GM12878 (cell line): ENCODE results near the gene HIVEP3. TPM values are rescaled to one million over a fixed set of nuclear protein-coding genes. Genes with fewer than 3 reads are reported as not detected.

Experiments
- ATAC-seq: fragments of 200-7000 bp; cut with Tn5 transposase; 3 replicates; pipeline ENCODE4 v1.9.1; 2020; ENCODE audit warnings: mild to moderate bottlenecking, moderate library complexity
- BruUV-seq: library from RNA; stranded (reverse); fragments of 400-500 nt; replicated peaks from 2 replicates; lab custom pipeline; 2021; lab: Mats Ljungman, UMichigan
- CTCF ChIA-PET: fragments of 300-600 bp; sonication (Branson Sonifier 250); formaldehyde crosslinking; extraction: SDS; loops from one replicate; lab custom pipeline; 2021; ENCODE audit warnings: inconsistent platforms; lab: Yijun Ruan, JAX
- POLR2A ChIA-PET: fragments of 350-600 bp; formaldehyde crosslinking; extraction: SDS; loops from one replicate; lab custom pipeline; 2021; ENCODE audit warnings: inconsistent platforms; lab: Charles Lee
- RAD21 ChIA-PET: fragments of 300-600 bp; sonication (Branson Sonifier 250); formaldehyde crosslinking; loops from one replicate; lab custom pipeline; 2023; ENCODE audit warnings: antibody characterized with exemption; ENCODE audit not compliant: unreplicated experiment; lab: Charles Lee
- SMC1A ChIA-PET: fragments of 300-600 bp; sonication (Branson Sonifier 250); formaldehyde crosslinking; loops from one replicate; lab custom pipeline; 2023; ENCODE audit not compliant: unreplicated experiment, uncharacterized antibody; lab: Charles Lee
- DNase-seq: peaks from one replicate; pipeline ENCODE4 v3.0.0-alpha.2; 2011; ENCODE audit warnings: low read depth, low spot score
- FAIRE-seq: peaks from 3 replicates; lab custom pipeline; 2011; peaks lifted over from hg19 to GRCh38; lab: Jason Lieb, UNC
- H2AFZ ChIP-seq: 2 replicates; pipeline ENCODE4 v1.6.0; 2011; ENCODE audit warnings: low read depth, low read length, control low read depth; ENCODE audit not compliant: control insufficient read depth
- H3K27ac ChIP-seq: 2 replicates; pipeline ENCODE4 v1.5.1; 2011; ENCODE audit warnings: control low read depth; ENCODE audit not compliant: control insufficient read depth, insufficient read depth
- H3K27me3 ChIP-seq, 2 experiments: replicated peaks in 1 of 2; 2 replicates each; pipeline versions ENCODE4 v1.6.0 to v1.6.1; 2011; ENCODE audit warnings: low read length in 1 of 2; ENCODE audit not compliant: control insufficient read depth in 2 of 2, insufficient read depth in 2 of 2
- H3K36me3 ChIP-seq, 2 experiments: 2 replicates each; pipeline ENCODE4 v1.5.1; 2011; ENCODE audit warnings: low read length in 1 of 2; ENCODE audit not compliant: control insufficient read depth in 2 of 2, insufficient read depth in 2 of 2
- H3K4me1 ChIP-seq: 2 replicates; pipeline ENCODE4 v1.6.1; 2011; ENCODE audit warnings: mild to moderate bottlenecking, low read length, moderate library complexity, mixed read lengths; ENCODE audit not compliant: control insufficient read depth, insufficient read depth
- H3K4me2 ChIP-seq: 2 replicates; pipeline ENCODE4 v1.6.0; 2011; ENCODE audit warnings: control low read depth; ENCODE audit not compliant: control insufficient read depth, insufficient read depth
- H3K4me3 ChIP-seq: fragments of 200-600 bp; sonication (generic); 2 replicates; pipeline ENCODE4 v1.5.1; 2016
- H3K79me2 ChIP-seq: 2 replicates; pipeline ENCODE4 v1.6.0; 2011; ENCODE audit warnings: low read length; ENCODE audit not compliant: control insufficient read depth, insufficient read depth
- H3K9ac ChIP-seq: 2 replicates; pipeline ENCODE4 v1.8.0; 2011; ENCODE audit warnings: low read length, control low read depth, mixed read lengths; ENCODE audit not compliant: control insufficient read depth, insufficient read depth
- H3K9me3 ChIP-seq: replicated peaks from 3 replicates; pipeline ENCODE4 v1.5.1; 2011; ENCODE audit warnings: mild to moderate bottlenecking, low read length; ENCODE audit not compliant: control insufficient read depth, insufficient read depth
- H4K20me1 ChIP-seq: 2 replicates; pipeline ENCODE4 v1.6.0; 2011; ENCODE audit not compliant: control insufficient read depth, insufficient read depth
- ASH2L ChIP-seq: fragments of 300-600, 200-600 bp; sonication (generic); IDR thresholded peaks from 2 replicates; pipeline ENCODE4 v1.6.1; 2017; ENCODE audit warnings: low read depth, mild to moderate bottlenecking, borderline replicate concordance
- BCL11A ChIP-seq: IDR thresholded peaks from 2 replicates; pipeline ENCODE4 v1.6.1; 2011; ENCODE audit warnings: low read depth, low read length
- BMI1 ChIP-seq: fragments of 450-650 bp; IDR thresholded peaks from 2 replicates; pipeline ENCODE4 v1.6.1; 2016; ENCODE audit warnings: mild to moderate bottlenecking, moderate library complexity, borderline replicate concordance
- CBX3 ChIP-seq: fragments of 200-600 bp; sonication (generic); IDR thresholded peaks from 2 replicates; pipeline ENCODE4 v1.6.1; 2016; ENCODE audit warnings: low read depth, borderline replicate concordance
- CEBPB ChIP-seq, 2 experiments: fragments of 150-350 bp in 1 of 2; IDR thresholded peaks; 2 replicates each; pipeline ENCODE4 v1.6.1; 2012 to 2014; ENCODE audit warnings: low read depth in 2 of 2, low read length in 2 of 2, borderline replicate concordance in 1 of 2, inconsistent platforms in 1 of 2
- CHD2 ChIP-seq: IDR thresholded peaks from 2 replicates; pipeline ENCODE4 v1.6.1; 2011; ENCODE audit warnings: low read depth, low read length, improper control_type of control experiment, borderline replicate concordance
- GABPA ChIP-seq: IDR thresholded peaks from 2 replicates; pipeline ENCODE4 v1.6.1; 2014; ENCODE audit warnings: antibody characterized with exemption, low read depth, mild to moderate bottlenecking, inconsistent platforms
- IKZF2 ChIP-seq, 2 experiments: fragments of 450-650 bp; IDR thresholded peaks; 2 replicates each; pipeline ENCODE4 v1.6.1; 2017; ENCODE audit warnings: mild to moderate bottlenecking in 2 of 2, moderate library complexity in 2 of 2
- MYB ChIP-seq: fragments of 150-350 bp; IDR thresholded peaks from 2 replicates; pipeline ENCODE4 v1.6.1; 2014; ENCODE audit warnings: mild to moderate bottlenecking, low read depth, low read length, borderline replicate concordance
- MYC ChIP-seq: IDR thresholded peaks from 2 replicates; pipeline ENCODE4 v1.6.1; 2011; ENCODE audit warnings: mild to moderate bottlenecking, low read length, moderate library complexity, inconsistent platforms; ENCODE audit not compliant: insufficient read depth, insufficient replicate concordance, insufficient read length, severe bottlenecking
- NFXL1 ChIP-seq: fragments of 450-650 bp; IDR thresholded peaks from 2 replicates; pipeline ENCODE4 v1.6.1; 2017; ENCODE audit warnings: antibody characterized with exemption, mild to moderate bottlenecking, borderline replicate concordance
- RAD51 ChIP-seq: fragments of 450-650 bp; IDR thresholded peaks from 2 replicates; pipeline ENCODE4 v1.6.1; 2016; ENCODE audit warnings: moderate library complexity, mild to moderate bottlenecking, inconsistent platforms
- RUNX3 ChIP-seq: IDR thresholded peaks from 2 replicates; pipeline ENCODE4 v1.6.1; 2012; ENCODE audit warnings: low read length, inconsistent platforms
- TARDBP ChIP-seq: IDR thresholded peaks from 2 replicates; pipeline ENCODE4 v1.6.1; 2016; ENCODE audit warnings: borderline replicate concordance
- TCF7 ChIP-seq: IDR thresholded peaks from 2 replicates; pipeline ENCODE4 v1.6.1; 2014; ENCODE audit warnings: antibody characterized with exemption, borderline replicate concordance
- ZNF207 ChIP-seq: fragments of 450-650 bp; IDR thresholded peaks from 2 replicates; pipeline ENCODE4 v1.6.1; 2014; ENCODE audit warnings: antibody characterized with exemption, mild to moderate bottlenecking, borderline replicate concordance
- ZNF217 ChIP-seq: fragments of 450-650 bp; IDR thresholded peaks from 2 replicates; pipeline ENCODE4 v1.6.1; 2017; ENCODE audit warnings: antibody characterized with exemption, mild to moderate bottlenecking
- WGBS: methylation state at CpG from one replicate; pipeline ENCODE4 v1.1.6; 2016; ENCODE audit warnings: low lambda C conversion rate; ENCODE audit not compliant: insufficient replicate concordance, insufficient coverage; ENCODE audit errors: missing lambda C conversion rate; 5-methylcytosine and 5-hydroxymethylcytosine counted together
- in situ Hi-C: fragments of 300-500 bp; cut with MboI; formaldehyde crosslinking; loops from 9 replicates; pipeline ENCODE4 v1.14.3; 2018; ENCODE audit warnings: mixed read lengths
- intact Hi-C: fragments of 100-400 bp; cut with micrococcal nuclease; formaldehyde crosslinking; loops from one replicate; pipeline ENCODE4 v1.14.2; 2022; ENCODE audit not compliant: unreplicated experiment
- polyA plus RNA-seq, 11 experiments: library from polyadenylated mRNA; depleted of rRNA in 4 of 11; unstranded in 6 of 11; stranded (reverse) in 5 of 11; fragments of >200 nt; fragmentation: Nextera tagmentation in 4 of 11; fragmentation: Illumina TruSeq in 1 of 11; extraction: Ambion mirVana in 4 of 11; extraction: Trizol in 1 of 11; gene quantifications; 1 replicate in 1 of 11; 2 replicates in 10 of 11; pipeline versions ENCODE4 v1.2.1 to v1.2.3, GENCODE V29; 2011 to 2016; ENCODE audit warnings: inconsistent platforms in 2 of 11, missing spikeins in 2 of 11, low read depth in 1 of 11
- total RNA-seq, 4 experiments: library from RNA; depleted of rRNA in 3 of 4; stranded (reverse); fragments of >200 nt in 3 of 4; fragmentation: Illumina TruSeq in 1 of 4; extraction: Trizol in 1 of 4; gene quantifications; 2 replicates each; pipeline versions ENCODE4 v1.2.1 to v1.2.3, GENCODE V29; 2013 to 2021
- TF ChIP-seq, protein P1 (sequence below): IDR thresholded peaks from 2 replicates; pipeline ENCODE4 v1.6.1; 2011; ENCODE audit warnings: borderline replicate concordance, low read depth, mild to moderate bottlenecking, moderate library complexity, low read length; ENCODE audit not compliant: insufficient read depth, poor library complexity, severe bottlenecking
- TF ChIP-seq, protein P2 (sequence below): fragments of 450-650 bp; conservative IDR thresholded peaks from 2 replicates; pipeline ENCODE4 v1.6.1; 2017; ENCODE audit warnings: mild to moderate bottlenecking, moderate library complexity

Gene HIVEP3
- total and polyA plus RNA-seq, 10 of the 15 experiments (the other 5 are each of a cell fraction or from before 2014, with no cell fraction given): 1.8 to 13.6 (median 3.8) TPM

DNA sequence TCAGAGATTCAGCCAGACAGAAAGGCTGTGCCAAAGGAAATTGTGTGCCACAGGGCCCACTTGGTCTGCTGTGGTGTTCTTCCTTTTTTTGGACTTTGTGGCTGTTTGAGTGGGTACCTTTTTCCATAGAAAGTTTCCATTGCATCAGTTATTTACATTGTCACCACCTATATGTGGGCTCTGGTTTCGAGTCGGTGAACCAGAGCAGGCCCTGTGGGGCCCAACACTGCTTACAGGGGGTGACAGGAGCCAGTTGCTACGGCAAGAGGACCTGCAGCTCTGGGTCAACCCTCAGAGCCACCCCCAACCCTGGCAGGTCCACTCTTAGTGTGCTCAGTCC, 277.3 kb downstream of the HIVEP3 start (continued):
- no peak for TF ChIP-seq RAD51
- TF ChIP-seq CBX3: no peak
- no peak for TF ChIP-seq MYC
- TF ChIP-seq GABPA: no peak
- TF ChIP-seq BCL11A: no peak
- no peak for TF ChIP-seq TARDBP
- no peak for TF ChIP-seq NFXL1
- TF ChIP-seq TCF7: no peak
- no peak for TF ChIP-seq ZNF207
- peak; percentile 74 to 84; a peak in 3 of 4 replicates for TF ChIP-seq IKZF2 (IDR thresholded peaks at IDR 0.05)

DNA sequence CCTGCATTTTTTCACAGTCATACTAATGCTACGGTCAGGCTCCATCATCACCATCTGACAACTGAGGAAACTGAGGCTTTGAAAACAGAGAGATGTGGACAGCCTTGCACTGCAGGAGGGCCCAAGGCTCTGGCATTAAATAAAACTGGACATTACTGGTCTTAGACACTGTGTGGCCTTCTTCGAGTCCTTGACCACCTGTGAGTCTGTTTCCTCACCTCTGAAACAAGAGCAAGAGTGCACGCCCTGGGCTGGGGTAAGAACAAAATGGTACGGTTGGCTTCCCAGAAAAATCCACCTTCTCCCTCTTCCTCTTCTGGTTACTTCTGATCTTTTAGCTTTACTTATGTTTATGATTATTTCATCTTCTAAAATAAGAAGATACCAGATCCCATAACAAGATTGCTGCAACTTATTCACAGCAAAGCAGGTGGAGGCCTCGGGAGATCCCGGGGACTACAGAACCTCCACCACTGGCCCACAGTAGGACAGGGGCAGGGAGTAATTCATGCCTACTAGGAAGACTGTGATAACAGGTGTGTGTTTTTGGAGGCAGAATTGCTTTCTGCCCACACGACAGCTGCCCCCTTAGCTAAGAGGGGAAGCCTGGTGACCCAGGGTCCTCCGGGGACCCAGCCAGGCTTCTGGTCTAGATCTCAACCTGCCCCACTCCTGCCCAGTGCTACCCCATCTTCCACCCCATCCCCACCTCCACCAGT, 277.8 kb downstream of the HIVEP3 start:
- Histone ChIP-seq H3K4me1 (peaks cover 43% of the 10 kb centered on the region), H3K36me3 (no peaks in the 10 kb centered on the region; a peak in 1 of 4 replicates), H3K27ac (no peak overlapping the region), H3K4me2 (peak overlapping the region; percentile 22; the same call in 1 of the 2 replicates), H4K20me1 (no peaks in the 10 kb centered on the region), H3K9me3 (no peaks in the 10 kb centered on the region), H3K9ac (no peak overlapping the region), H3K27me3 (no peaks in the 10 kb centered on the region), H2AFZ (no peak overlapping the region), H3K79me2 (no peaks in the 10 kb centered on the region; the same call in 1 of the 2 replicates), H3K4me3 (no peak overlapping the region)
- DNase-seq (no peak), FAIRE-seq (no peak), ATAC-seq (no peak)
- TF ChIP-seq ZNF217 (no peak), CEBPB (IDR thresholded peaks at IDR 0.05; ENCODE audit: borderline replicate concordance in 1 of 2, low read depth in 2 of 2, low read length in 2 of 2) (no peak), CHD2 (no peak), MYB (no peak), ASH2L (no peak), BMI1 (no peak), RUNX3 (no peak)
- TF ChIP-seq, protein P1, sequence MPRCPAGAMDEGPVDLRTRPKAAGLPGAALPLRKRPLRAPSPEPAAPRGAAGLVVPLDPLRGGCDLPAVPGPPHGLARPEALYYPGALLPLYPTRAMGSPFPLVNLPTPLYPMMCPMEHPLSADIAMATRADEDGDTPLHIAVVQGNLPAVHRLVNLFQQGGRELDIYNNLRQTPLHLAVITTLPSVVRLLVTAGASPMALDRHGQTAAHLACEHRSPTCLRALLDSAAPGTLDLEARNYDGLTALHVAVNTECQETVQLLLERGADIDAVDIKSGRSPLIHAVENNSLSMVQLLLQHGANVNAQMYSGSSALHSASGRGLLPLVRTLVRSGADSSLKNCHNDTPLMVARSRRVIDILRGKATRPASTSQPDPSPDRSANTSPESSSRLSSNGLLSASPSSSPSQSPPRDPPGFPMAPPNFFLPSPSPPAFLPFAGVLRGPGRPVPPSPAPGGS: no peak
- TF ChIP-seq, protein P2, sequence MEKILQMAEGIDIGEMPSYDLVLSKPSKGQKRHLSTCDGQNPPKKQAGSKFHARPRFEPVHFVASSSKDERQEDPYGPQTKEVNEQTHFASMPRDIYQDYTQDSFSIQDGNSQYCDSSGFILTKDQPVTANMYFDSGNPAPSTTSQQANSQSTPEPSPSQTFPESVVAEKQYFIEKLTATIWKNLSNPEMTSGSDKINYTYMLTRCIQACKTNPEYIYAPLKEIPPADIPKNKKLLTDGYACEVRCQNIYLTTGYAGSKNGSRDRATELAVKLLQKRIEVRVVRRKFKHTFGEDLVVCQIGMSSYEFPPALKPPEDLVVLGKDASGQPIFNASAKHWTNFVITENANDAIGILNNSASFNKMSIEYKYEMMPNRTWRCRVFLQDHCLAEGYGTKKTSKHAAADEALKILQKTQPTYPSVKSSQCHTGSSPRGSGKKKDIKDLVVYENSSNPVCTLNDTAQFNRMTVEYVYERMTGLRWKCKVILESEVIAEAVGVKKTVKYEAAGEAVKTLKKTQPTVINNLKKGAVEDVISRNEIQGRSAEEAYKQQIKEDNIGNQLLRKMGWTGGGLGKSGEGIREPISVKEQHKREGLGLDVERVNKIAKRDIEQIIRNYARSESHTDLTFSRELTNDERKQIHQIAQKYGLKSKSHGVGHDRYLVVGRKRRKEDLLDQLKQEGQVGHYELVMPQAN: no peak
- POLR2A ChIA-PET: interaction anchor here (0.6 to 3.5 kb wide), 6 partner anchors 12 to 88 kb away, joined by 3 to 15 read pairs (median 3); no protein-coding TSS in a partner anchor
- in situ Hi-C loops: no loop called here
- SMC1A ChIA-PET: interaction anchor here (1.0 to 8.1 kb wide), 6 partner anchors 11 to 83 kb away, joined by 3 to 102 read pairs (median 4); no protein-coding TSS in a partner anchor
- no TSS peak for BruUV-seq
- intact Hi-C loops: no loop called here
- WGBS: 44% methylated on average over 8 of the region's 8 CpGs
- CTCF ChIA-PET: interaction anchor here (0.7 to 1.3 kb wide), 6 partner anchors 15 to 251 kb away, joined by 3 to 4 read pairs (median 3); no protein-coding TSS in a partner anchor
- RAD21 ChIA-PET: interaction anchor here (1.0 to 7.0 kb wide), 5 partner anchors 16 to 109 kb away, joined by 3 to 83 read pairs (median 7); no protein-coding TSS in a partner anchor
